Peyer's patch (tissue), 4 donors: ENCODE results near the gene ARAP2. TPM values are rescaled to one million over a fixed set of nuclear protein-coding genes. Genes with fewer than 3 reads are reported as not detected.

ENCODE experiments used
- DNase-seq, 3 donors: peaks; one replicate each; pipeline ENCODE4 v3.0.0-alpha.2; 2017 to 2019
- H3K27ac ChIP-seq, 4 donors: fragments of 200-600 bp; sonication (generic); one replicate each; pipeline ENCODE4 v1.5.1; 2016 to 2019
- H3K27me3 ChIP-seq, 2 donors: fragments of 200-600 bp; sonication (generic); one replicate each; pipeline ENCODE4 v1.5.1; 2019
- H3K36me3 ChIP-seq, 3 donors: fragments of 200-600 bp; sonication (generic); one replicate each; pipeline ENCODE4 v1.5.1; 2016 to 2019
- H3K4me1 ChIP-seq, 4 donors: fragments of 200-600 bp; sonication (generic); one replicate each; pipeline ENCODE4 v1.5.1; 2016 to 2019
- H3K4me3 ChIP-seq, 4 donors: fragments of 200-600 bp; sonication (generic); 1 replicate in 3 of 4; 2 replicates in 1 of 4; pipeline ENCODE4 v1.5.1; 2016 to 2019; ENCODE audit warnings: mild to moderate bottlenecking in 1 of 4
- H3K9me3 ChIP-seq, 4 donors: fragments of 200-600 bp; sonication (generic); one replicate each; pipeline ENCODE4 v1.5.1; 2016 to 2019; ENCODE audit warnings: mild to moderate bottlenecking in 1 of 4
- CTCF ChIP-seq, 6 experiments: fragments of 450-650 bp in 4 of 6; fragments of 200-600 bp in 2 of 6; sonication (generic) in 1 of 6; IDR thresholded peaks; one replicate each; pipeline ENCODE4 v1.5.1; 2017 to 2019; ENCODE audit warnings: antibody characterized with exemption in 6 of 6, mild to moderate bottlenecking in 3 of 6, moderate library complexity in 1 of 6
- POLR2A ChIP-seq, 2 donors: fragments of 450-650 bp; IDR thresholded peaks; one replicate each; pipeline ENCODE4 v1.5.1; 2017; ENCODE audit warnings: antibody characterized with exemption in 2 of 2, mild to moderate bottlenecking in 2 of 2, moderate library complexity in 2 of 2
- total RNA-seq, 4 donors: library from RNA; depleted of rRNA; stranded (reverse); fragments of >200 nt; gene quantifications; one replicate each; pipeline ENCODE4 v1.1.0, GENCODE V29; 2016

The ARAP2 gene
- total RNA-seq, 4 donors from 2014 or later = 66.8 to 115 (median 81.9) TPM

DNA sequence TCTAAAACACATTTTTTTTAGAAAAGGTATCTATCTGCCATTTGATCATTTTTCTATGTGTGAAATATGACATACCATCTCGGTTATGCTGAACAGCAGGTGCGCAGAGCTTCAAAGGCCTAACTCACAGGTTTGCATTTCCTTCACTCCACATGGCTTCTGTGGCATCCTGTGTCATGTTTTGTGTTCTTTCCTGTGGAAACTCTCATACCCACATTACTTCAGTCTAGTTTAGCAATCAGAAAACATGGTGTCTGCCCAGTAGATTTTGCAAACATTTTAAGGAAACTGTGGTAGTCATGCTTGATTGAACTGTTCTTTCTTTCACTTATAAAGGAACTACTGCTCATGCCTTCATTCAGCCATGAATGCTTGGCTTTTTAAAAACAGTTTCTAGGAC is 11.3 kb upstream of the ARAP2 start:
- peak overlapping the region; percentile 10 to 66 (median 56) for H3K27ac ChIP-seq
- H3K27me3 ChIP-seq = no peaks in the 10 kb centered on the region
- no peaks in the 10 kb centered on the region for H3K36me3 ChIP-seq
- TF ChIP-seq POLR2A (IDR thresholded peaks at IDR 0.05) = no peak
- TF ChIP-seq CTCF (IDR thresholded peaks at IDR 0.05) = no peak
- H3K4me1 ChIP-seq = peaks cover 0 to 18% (median 2%) of the 10 kb centered on the region in 4 donors
- no peak overlapping the region for H3K4me3 ChIP-seq
- no peaks in the 10 kb centered on the region for H3K9me3 ChIP-seq
- peak in 2 of 3 donors; percentile 73 to 85 for DNase-seq

DNA sequence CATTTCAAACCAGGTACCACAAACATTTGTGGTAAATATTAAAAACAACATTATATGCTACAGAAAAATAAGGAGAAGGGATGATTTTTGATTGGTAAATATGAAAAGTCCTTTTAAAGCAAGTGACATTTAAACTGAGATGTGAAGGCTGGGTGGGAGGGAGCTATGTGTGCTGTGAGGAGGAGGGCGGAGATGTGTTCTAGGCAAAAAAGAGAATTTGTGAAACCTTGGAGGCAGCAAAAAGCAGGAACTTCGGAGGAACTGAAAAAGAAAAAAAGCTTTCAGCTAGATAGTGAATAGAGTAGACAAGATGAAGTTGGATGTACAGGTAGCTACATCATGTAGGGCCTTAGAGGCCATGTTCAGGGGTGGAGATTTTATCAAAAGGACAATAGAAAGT is 10.1 kb upstream of the ARAP2 start:
- Histone ChIP-seq H3K9me3 (no peaks in the 10 kb centered on the region), H3K4me1 (peaks cover 0 to 18% (median 2%) of the 10 kb centered on the region in 4 donors), H3K27ac (no peak overlapping the region), H3K27me3 (no peaks in the 10 kb centered on the region), H3K36me3 (no peaks in the 10 kb centered on the region), H3K4me3 (no peak overlapping the region)
- DNase-seq = no peak
- no peak for TF ChIP-seq POLR2A (IDR thresholded peaks at IDR 0.05)
- TF ChIP-seq CTCF (IDR thresholded peaks at IDR 0.05) = no peak

- Histone ChIP-seq H3K36me3 (no peaks in the 10 kb centered on the region), H3K27me3 (no peaks in the 10 kb centered on the region), H3K4me1 (peaks cover 0 to 18% (median 2%) of the 10 kb centered on the region in 4 donors), H3K9me3 (no peaks in the 10 kb centered on the region), H3K27ac (no peak overlapping the region), H3K4me3 (no peak overlapping the region)
- no peak for DNase-seq
- no peak for TF ChIP-seq CTCF (IDR thresholded peaks at IDR 0.05)
- TF ChIP-seq POLR2A (IDR thresholded peaks at IDR 0.05) = no peak
Observed at GRCh38 chr4:36251983-36252382, 7.7 kb upstream of the ARAP2 start.

- H3K4me1 ChIP-seq = peaks cover 0 to under 1% (median 0%) of the 10 kb centered on the region in 4 donors
- no peaks in the 10 kb centered on the region for H3K27me3 ChIP-seq
- DNase-seq = no peak
- no peaks in the 10 kb centered on the region for H3K36me3 ChIP-seq
- no peaks in the 10 kb centered on the region for H3K9me3 ChIP-seq
- H3K4me3 ChIP-seq = no peak overlapping the region
- TF ChIP-seq POLR2A (IDR thresholded peaks at IDR 0.05) = no peak
- TF ChIP-seq CTCF (IDR thresholded peaks at IDR 0.05) = no peak
- H3K27ac ChIP-seq = no peak overlapping the region
Observed at GRCh38 chr4:36249610-36250009, 5.3 kb upstream of the ARAP2 start.

DNA sequence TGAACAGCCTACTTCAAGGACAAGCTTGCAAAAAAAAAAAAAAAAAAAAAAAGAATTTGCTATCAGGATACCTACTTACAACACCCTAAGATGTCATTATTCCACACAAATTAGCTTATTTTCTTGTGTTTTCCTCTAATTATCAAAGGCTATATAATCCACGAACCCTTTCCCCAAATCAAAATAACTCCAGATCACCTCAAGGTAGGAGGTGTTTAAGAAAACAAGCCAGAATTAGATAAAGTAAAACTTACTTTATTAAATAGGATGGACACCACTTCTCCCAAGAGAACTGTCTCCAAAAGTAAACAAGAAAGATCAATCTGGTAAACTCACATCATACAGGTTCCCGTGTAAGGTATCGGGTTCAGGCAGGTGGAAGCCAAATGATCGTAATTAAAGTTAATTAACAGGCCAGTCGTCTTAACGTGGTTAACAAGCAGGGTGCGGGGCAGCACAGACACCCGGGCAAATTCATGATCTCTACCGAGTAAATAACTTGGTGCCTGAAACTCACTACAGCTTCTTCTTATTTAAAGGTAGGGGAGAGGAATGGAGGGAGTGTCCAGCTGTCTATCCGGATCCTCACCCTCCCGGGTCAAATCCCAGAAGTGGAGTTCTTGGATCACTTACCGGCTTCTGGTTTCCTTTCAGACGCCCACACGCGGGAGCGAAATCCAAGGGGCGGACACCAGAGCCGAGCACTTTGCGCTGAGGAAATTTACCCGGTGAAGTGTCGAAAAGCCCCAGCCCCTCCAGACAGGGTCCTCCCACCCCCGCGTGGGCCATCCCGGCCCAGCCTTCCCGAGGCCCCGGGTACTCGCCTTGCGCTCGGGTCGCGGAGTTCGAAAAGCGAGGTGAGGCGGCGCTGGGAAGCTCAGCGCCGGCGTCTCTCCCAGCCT is 708 bp downstream of the ARAP2 start:
- H3K36me3 ChIP-seq = no peaks in the 10 kb centered on the region
- TF ChIP-seq CTCF (IDR thresholded peaks at IDR 0.05) = no peak
- no peak for TF ChIP-seq POLR2A (IDR thresholded peaks at IDR 0.05)
- H3K4me3 ChIP-seq = peak overlapping the region; percentile 83 to 95 (median 89)
- DNase-seq = peak; percentile 53 to 82 (median 77)
- H3K9me3 ChIP-seq = no peaks in the 10 kb centered on the region
- no peaks in the 10 kb centered on the region for H3K27me3 ChIP-seq
- peak overlapping the region; percentile 95 to 98 (median 97) for H3K27ac ChIP-seq
- H3K4me1 ChIP-seq = peaks cover 0 to 9% (median 0%) of the 10 kb centered on the region in 4 donors
